Measurements from ENCODE around the gene CD276.

DNA sequence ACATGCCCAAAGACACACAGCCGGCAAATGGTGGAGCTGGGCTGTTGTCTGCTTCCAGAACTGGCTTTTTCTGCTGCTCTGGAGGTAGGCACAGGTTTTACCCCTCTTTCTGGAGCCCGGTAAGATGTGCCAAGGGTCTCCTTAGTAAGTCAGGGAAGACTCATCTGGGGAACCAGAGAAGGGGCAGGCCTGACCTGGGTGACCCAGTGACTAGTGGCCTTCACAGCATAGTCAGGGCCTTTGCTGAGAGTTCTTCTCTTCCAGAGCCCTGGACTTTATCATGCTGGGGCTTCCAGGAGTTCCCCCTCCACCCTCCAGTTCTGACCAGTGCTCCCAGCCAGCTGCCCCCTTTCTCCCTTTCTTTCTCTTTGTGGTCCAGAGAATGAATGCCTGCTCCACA is 3.2 kb downstream of the CD276 start:
- TF ChIP-seq, protein P1, sequence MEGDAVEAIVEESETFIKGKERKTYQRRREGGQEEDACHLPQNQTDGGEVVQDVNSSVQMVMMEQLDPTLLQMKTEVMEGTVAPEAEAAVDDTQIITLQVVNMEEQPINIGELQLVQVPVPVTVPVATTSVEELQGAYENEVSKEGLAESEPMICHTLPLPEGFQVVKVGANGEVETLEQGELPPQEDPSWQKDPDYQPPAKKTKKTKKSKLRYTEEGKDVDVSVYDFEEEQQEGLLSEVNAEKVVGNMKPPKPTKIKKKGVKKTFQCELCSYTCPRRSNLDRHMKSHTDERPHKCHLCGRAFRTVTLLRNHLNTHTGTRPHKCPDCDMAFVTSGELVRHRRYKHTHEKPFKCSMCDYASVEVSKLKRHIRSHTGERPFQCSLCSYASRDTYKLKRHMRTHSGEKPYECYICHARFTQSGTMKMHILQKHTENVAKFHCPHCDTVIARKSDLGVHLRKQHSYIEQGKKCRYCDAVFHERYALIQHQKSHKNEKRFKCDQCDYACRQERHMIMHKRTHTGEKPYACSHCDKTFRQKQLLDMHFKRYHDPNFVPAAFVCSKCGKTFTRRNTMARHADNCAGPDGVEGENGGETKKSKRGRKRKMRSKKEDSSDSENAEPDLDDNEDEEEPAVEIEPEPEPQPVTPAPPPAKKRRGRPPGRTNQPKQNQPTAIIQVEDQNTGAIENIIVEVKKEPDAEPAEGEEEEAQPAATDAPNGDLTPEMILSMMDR (IDR thresholded peaks at IDR 0.05) = no peak
- no peak for TF ChIP-seq POLR2A (IDR thresholded peaks at IDR 0.05)
